HUDEP-2 (cell line): ENCODE data around the gene LANCL2.
A peak's percentile ranks its signal among the peaks of the same experiment; 100 is the strongest.
"Not testable (repeated sequence)": the region's sequence is repeated elsewhere in the genome, so short reads cannot be mapped to it uniquely, and the experiment has no call there.

Source experiments
- DNase-seq, 76 experiments: peaks; one replicate each; lab custom pipeline; 2025; ENCODE audit not compliant: unreplicated experiment in 76 of 76; lab: John Stamatoyannopoulos, UW

LANCL2 gene, protein sequence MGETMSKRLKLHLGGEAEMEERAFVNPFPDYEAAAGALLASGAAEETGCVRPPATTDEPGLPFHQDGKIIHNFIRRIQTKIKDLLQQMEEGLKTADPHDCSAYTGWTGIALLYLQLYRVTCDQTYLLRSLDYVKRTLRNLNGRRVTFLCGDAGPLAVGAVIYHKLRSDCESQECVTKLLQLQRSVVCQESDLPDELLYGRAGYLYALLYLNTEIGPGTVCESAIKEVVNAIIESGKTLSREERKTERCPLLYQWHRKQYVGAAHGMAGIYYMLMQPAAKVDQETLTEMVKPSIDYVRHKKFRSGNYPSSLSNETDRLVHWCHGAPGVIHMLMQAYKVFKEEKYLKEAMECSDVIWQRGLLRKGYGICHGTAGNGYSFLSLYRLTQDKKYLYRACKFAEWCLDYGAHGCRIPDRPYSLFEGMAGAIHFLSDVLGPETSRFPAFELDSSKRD

DNA sequence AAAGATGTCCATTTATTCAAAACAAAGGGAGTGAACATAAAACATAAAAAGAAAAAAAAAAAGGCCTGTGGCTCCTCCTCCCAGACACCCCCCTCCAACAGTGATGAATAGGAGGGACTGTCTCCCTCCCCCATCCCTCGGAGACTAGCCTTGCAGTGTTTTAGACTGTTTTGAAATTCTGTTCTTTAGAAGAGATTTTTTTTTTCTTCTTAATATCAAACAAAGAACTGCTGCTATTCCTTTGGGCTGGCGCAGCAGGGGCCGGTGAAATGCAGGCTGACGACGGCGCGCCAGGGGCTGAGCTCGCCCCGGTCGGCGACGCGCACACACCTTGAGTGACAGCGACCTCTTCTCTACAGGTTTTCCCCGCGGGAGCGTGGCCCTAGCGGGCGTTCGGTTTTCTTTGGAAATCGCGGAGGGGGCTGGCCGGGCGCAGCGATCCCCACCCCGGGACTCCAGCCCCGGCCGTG, at the start of gene LANCL2:
Gene LANCL2 (plus strand): TSS at position 133 of the 470 bp plus-strand sequence. CDS start 689 bp downstream, outside the sequence.
- peak in 28 of 76 experiments; percentile 13 to 77 (median 38) for DNase-seq

DNA sequence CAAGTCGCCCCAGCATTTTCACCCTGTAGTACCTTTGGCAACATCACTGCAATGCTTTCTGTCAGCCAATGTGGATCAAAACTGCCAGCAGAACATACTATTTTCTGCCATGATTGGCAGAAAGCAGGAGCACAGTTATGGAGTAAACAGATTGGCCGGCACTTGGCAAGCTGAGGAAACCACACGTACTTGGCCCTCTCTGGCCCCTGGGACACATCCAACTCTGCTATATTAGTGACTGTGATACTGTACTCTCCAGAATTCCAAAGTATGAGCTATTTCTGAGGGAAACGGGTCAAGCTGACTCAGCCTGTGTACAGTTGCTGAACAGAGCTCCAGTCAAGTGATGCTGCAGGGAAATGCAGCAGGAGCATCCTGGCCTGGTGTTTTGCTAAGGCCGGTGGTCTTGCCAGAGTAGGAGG, 39.8 kb upstream of the LANCL2 start:
- no peak for DNase-seq

GRCh38 chr7:55326081-55326835, 38.9 kb upstream of the LANCL2 start:
- no peak for DNase-seq

GRCh38 chr7:55326945-55327626, 38.1 kb upstream of the LANCL2 start:
- no peak for DNase-seq

- no peak for DNase-seq
Measured at GRCh38 chr7:55335151-55335550, 30.0 kb upstream of the LANCL2 start.

DNA sequence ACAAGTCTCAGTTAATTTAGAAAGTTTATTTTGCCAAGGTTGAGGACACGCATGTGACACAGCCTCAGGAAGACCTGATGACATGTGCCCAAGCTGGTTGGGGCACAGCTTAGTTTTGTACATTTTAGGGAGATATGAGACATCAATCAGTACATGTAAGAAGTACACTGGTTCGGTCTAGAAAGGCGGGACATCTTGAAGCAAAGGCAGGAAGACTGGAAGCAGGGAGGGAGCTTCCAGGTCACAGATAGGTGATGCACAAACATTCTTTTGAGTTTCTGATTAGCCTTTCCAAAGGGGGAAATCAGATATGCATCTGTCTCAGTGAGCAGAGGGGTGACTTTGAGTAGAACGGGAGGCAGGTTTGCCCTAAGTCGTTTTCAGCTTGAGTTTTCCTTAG, 29.4 kb upstream of the LANCL2 start:
- no peak for DNase-seq

GRCh38 chr7:55336540-55336939, 28.6 kb upstream of the LANCL2 start:
- DNase-seq: no peak

DNA sequence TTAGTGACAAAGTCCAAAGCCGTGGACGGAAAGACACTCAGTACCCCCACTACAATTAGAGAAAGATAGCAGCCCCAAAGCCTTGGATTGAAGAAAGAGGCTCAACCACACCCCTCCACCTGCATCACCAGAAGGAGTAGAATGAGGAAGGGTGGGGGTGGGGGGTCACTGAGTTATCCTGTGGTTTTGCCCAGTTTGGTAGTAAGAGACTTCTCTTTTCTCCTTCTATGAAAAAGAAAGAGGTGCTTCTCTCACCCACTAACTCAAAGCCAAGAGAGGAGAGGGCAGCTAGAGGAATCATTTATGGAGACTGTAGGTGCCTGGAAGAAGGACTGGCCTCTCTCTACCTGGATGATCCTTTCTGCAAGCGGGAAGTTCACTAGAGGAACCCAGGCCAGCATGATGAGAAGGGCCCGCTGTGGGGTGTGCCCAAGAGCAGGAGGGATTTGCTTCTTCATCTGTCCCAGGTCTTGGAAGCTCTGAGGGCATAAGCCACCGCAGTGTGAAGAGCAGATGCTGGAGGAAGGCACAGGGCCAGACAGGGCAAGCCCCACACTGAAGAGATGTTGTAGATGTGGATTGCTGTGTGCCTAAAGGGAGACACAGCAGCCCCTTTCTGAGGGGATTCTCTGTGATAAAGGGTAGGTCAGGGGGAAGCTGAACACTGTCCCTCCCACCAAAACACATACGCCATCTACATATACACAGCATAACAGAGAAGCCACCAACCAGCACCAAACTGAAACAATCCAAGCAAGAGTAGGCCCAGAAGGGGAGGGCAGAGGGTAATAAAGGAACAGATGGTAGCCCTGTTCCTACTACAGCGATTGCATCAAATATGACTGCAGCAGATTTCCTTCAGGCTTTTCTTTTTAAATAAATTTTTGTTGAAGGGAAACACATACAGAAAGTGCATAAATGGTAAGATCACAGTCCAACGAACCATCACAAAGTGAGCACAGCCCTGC, 25.8 kb upstream of the LANCL2 start:
- no peak for DNase-seq

DNA sequence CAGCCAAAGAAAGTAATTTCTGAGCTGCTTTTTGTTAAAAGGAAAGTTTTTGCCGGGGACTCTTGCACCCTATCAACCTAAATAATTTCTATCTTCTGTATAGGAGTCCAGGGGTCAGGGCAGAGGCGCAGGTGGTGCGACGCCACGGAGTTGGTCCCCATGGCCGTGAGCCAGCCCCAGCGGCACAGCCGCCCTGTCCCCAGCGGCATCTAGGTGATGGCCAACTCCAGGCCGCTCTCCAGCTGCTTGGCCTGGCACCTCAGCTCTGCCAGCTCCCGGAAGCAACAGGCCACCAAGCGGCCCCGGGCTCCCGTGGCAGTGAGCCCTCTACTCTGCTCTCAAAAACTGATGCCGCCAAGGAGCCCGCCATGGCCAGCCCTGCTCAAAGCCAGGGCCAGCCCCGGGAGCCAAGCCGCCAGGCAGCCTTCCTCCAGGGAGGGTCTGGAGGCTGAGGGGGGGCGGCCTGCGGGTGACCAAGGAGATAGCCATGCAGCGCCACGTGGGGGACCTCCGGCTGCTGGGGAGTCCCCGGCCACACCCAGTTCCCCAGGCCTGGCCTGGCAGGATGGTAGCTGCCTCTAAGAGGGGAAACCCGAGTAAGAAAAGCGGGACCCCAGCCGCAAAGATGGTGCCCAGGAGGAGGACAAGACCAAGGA, 22.8 kb upstream of the LANCL2 start:
- DNase-seq: no peak

DNA sequence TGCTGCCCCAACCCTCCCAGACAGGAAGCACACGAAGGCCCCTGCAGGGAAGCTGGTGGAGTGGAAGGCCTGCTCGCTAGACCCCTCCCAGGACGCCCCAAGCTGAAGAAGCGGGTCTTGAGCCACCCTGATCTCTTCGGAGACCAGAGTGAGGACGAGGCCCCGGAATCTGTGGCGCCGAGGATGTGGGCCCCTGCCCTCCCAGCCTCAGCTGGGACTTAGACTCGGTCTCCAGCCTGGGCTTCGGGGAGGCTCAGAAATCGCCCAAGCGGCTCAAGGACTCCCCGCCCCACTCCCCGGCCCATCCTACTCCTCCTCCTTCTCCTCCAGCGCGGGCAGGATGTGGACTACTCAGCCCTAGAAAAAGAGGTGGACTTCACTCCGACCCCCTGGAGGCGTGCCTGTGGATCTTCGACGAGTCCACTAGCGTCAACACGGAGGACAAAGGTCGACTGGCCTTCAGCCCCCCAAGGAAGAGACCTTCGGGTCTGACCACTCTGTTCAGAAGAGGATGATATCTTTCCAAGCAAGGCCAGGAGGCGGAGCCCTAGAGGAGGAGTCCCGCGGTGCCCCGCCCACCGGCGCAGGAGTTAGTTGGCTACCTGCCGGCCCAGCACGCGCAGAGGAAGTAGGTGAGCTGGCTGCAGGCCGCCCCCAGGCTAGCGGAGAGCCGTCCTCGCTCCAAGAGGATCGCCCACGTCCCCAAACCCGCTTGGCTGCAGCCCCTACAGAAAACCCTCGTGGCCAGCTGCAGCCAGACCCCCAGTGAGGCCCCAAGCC, 21.9 kb upstream of the LANCL2 start:
- no peak for DNase-seq

GRCh38 chr7:55343860-55344606, 21.1 kb upstream of the LANCL2 start:
- DNase-seq: no peak

DNA sequence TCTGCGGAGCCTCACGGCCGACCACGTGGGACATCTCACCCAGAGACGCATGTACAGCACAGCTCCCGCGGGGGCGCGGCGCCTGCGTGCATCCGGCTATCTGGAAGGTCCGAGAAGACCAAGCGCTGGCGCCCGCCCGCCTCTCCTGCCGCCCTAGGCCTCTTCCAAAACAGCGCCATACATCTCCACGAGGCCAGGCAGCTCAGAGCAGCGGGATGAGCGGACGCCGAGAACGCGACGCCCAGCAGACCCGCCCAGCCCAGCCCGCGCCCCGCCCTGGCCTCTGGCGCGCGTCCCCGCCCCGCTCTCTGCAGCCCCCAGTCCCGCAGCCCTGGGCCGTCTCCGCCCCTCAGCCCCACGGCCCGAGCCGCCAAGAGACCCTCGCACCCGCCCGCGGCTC, 20.3 kb upstream of the LANCL2 start:
- DNase-seq: no peak

- no peak for DNase-seq
Measured at GRCh38 chr7:55345292-55345691, 19.8 kb upstream of the LANCL2 start.

DNA sequence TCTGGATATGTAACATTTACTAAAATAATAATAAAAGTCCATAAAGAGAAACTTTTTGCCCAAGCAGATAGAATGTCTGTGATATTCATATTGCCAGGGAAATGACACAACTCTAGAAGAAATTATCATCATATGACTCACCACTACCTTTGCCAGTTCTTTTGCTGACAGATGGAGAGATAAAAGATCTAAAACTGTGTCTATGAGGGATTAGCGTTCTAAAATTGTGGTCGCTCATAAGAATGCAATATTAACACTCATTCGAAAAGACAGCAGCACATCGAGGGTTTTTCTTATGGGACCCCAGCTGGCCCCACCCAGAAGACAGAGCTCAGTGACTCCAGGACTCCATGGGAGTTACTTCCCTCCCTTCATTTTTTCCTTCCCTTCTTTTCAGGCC, 16.6 kb upstream of the LANCL2 start:
- DNase-seq: peak in 13 of 76 experiments; percentile 3 to 39 (median 19)

GRCh38 chr7:55349121-55349520, 16.0 kb upstream of the LANCL2 start:
- no peak for DNase-seq

DNA sequence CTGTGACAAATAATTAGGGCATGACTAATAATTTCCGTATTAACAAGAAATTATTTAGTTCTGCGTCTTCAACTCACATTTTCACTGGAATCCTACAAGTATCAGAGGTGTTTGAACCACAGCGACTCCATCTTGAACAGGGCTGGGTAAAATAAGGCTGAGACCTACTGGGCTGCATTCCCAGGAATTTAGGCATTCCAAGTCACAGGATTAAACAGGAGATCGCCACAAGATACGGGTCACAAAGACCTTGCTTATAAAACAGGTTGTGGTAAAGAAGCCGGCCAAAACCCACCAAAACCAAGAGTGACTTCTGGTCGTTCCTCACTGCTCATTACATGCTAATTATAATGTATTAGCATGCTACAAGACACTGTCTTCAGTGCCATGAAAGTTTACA, 14.9 kb upstream of the LANCL2 start:
- no peak for DNase-seq

DNA sequence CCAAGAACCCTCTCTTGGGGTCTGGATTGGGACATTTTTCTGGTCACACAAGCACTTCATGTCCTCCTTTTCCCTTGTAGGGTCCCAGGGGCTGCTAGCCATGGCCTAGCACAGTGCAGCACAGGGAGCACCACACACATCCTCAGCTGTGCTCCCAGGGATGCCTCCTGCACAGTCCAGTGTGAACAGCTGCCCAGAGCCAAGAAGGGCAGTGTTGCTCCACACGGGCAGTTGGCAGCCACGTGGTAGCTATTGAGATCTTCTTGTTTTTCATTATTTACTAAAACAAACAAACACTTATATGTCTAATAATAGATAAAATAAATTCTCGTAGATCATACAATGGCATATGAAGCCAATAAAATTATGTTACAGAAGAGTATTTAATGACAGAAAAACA, 13.9 kb upstream of the LANCL2 start:
- no peak for DNase-seq

DNA sequence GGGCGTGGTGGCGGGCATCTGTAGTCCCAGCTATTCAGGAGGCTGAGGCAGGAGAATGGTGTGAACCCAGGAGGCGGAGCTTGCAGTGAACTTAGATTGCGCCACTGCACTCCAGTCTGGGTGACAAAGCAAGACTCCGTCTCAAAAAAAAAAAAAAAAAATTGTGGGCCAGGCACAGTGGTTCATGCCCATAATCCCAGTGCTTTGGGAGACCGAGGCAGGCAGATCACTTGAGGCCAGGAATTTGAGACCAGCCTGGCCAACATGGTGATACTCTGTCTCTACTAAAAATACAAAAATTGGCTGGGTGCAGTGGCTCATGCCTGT, 12.2 kb upstream of the LANCL2 start:
- DNase-seq: not testable (repeated sequence)
